Small intestine (tissue), 7 donors: ENCODE measurements around the gene CFAP52. TPM values are rescaled to one million over a fixed set of nuclear protein-coding genes. Genes with fewer than 3 reads are reported as not detected.
"Not testable (repeated sequence)": the region's sequence is repeated elsewhere in the genome, so short reads cannot be mapped to it uniquely, and the experiment has no call there.

Source experiments
- DNase-seq, 2 donors: peaks; one replicate each; pipeline versions ENCODE4 v3.0.0 to v3.0.0-alpha.2; 2013
- FAIRE-seq: peaks from 2 replicates; lab custom pipeline; 2012; peaks lifted over from hg19 to GRCh38; lab: Jason Lieb, UNC
- H3K27ac ChIP-seq, 3 donors: one replicate each; pipeline ENCODE4 v1.5.1; 2013; ENCODE audit warnings: low read length in 2 of 3, mild to moderate bottlenecking in 2 of 3, control low read depth in 1 of 3, inconsistent platforms in 1 of 3, low read depth in 1 of 3, moderate library complexity in 1 of 3
- H3K27me3 ChIP-seq, 3 donors: one replicate each; pipeline ENCODE4 v1.6.1; 2013; ENCODE audit warnings: low read length in 3 of 3, inconsistent platforms in 1 of 3; ENCODE audit not compliant: control insufficient read depth in 3 of 3, insufficient read depth in 3 of 3
- H3K36me3 ChIP-seq, 3 donors: one replicate each; pipeline ENCODE4 v1.6.1; 2013; ENCODE audit warnings: low read length in 3 of 3, inconsistent platforms in 1 of 3, low read depth in 1 of 3, mild to moderate bottlenecking in 1 of 3, moderate library complexity in 1 of 3; ENCODE audit not compliant: control insufficient read depth in 3 of 3, insufficient read depth in 2 of 3
- H3K4me1 ChIP-seq, 3 donors: one replicate each; pipeline ENCODE4 v1.6.1; 2013; ENCODE audit warnings: low read length in 2 of 3, inconsistent platforms in 1 of 3, low read depth in 1 of 3, mild to moderate bottlenecking in 1 of 3, moderate library complexity in 1 of 3; ENCODE audit not compliant: control insufficient read depth in 3 of 3, insufficient read depth in 2 of 3
- H3K4me3 ChIP-seq, 3 donors: one replicate each; pipeline ENCODE4 v1.5.1; 2013; ENCODE audit warnings: low read length in 3 of 3, control low read depth in 1 of 3, inconsistent platforms in 1 of 3, low read depth in 1 of 3, mild to moderate bottlenecking in 1 of 3, moderate library complexity in 1 of 3
- H3K9me3 ChIP-seq, 2 donors: one replicate each; pipeline ENCODE4 v1.6.1; 2013; ENCODE audit warnings: low read depth in 1 of 2, low read length in 1 of 2; ENCODE audit not compliant: control insufficient read depth in 2 of 2, insufficient read depth in 1 of 2
- WGBS, 3 donors: extraction: QIAGEN DNeasy Blood & Tissue Kit; methylation state at CpG; one replicate each; pipeline ENCODE4 v1.1.7; 2013; 5-methylcytosine and 5-hydroxymethylcytosine counted together
- polyA plus RNA-seq, 4 donors: library from polyadenylated mRNA; stranded (reverse) in 3 of 4; unstranded in 1 of 4; fragments of 200-250 nt in 3 of 4; fragments of 120-200 nt in 1 of 4; gene quantifications; one replicate each; pipeline versions ENCODE4 v1.2.1 to v1.2.3, GENCODE V29; 2013
- donor health status: healthy with polysubstance abuse.
- donor health status: control.
- donor health status: control.
- donor health status: Bipolar disorder and iron deficiency.
- donor health status: healthy.

Gene CFAP52
- polyA plus RNA-seq, 4 donors: 0.71 TPM; not detected in 3

GRCh38 chr17:9663511-9663910 is 87.1 kb downstream of the CFAP52 start:
- 93 to 97% (median 97%) methylated on average over 11 of the region's 11 CpGs for whole genome bisulfite sequencing, 3 donors
- not testable (repeated sequence) for H3K36me3 ChIP-seq, H3K9me3 ChIP-seq, H3K4me3 ChIP-seq, H3K27me3 ChIP-seq, DNase-seq, H3K27ac ChIP-seq, FAIRE-seq, H3K4me1 ChIP-seq

GRCh38 chr17:9666461-9667050 is 90.1 kb downstream of the CFAP52 start:
- no peaks in the 10 kb centered on the region for H3K4me1 ChIP-seq
- H3K27ac ChIP-seq: no peak overlapping the region
- DNase-seq (peak in 1 of 2 donors; percentile 19), FAIRE-seq (no peak)
- no peaks in the 10 kb centered on the region for H3K9me3 ChIP-seq
- WGBS, 3 donors: 71 to 95% (median 81%) methylated on average over 5 of the region's 5 CpGs
- H3K4me3 ChIP-seq: no peak overlapping the region
- peaks cover 0 to 5% (median 0%) of the 10 kb centered on the region in 3 donors for H3K36me3 ChIP-seq
- no peaks in the 10 kb centered on the region for H3K27me3 ChIP-seq

GRCh38 chr17:9668517-9668916 is 92.1 kb downstream of the CFAP52 start:
- FAIRE-seq: no peak
- DNase-seq: no peak
- no peaks in the 10 kb centered on the region for H3K4me1 ChIP-seq
- H3K27ac ChIP-seq: no peak overlapping the region
- H3K4me3 ChIP-seq: no peak overlapping the region
- H3K9me3 ChIP-seq: no peaks in the 10 kb centered on the region
- H3K36me3 ChIP-seq: peaks cover 0 to 5% (median 0%) of the 10 kb centered on the region in 3 donors
- H3K27me3 ChIP-seq: no peaks in the 10 kb centered on the region
- WGBS, 3 donors: 61 to 85% (median 73%) methylated on average over 6 of the region's 6 CpGs

- Histone ChIP-seq H3K4me3 (no peak overlapping the region), H3K27ac (no peak overlapping the region), H3K4me1 (no peaks in the 10 kb centered on the region), H3K27me3 (no peaks in the 10 kb centered on the region), H3K36me3 (peaks cover 0 to 5% (median 0%) of the 10 kb centered on the region in 3 donors), H3K9me3 (no peaks in the 10 kb centered on the region)
- FAIRE-seq: no peak
- WGBS, 3 donors: 61 to 72% (median 72%) methylated on average over 6 of the region's 6 CpGs
- no peak for DNase-seq
These were observed 93.1 kb downstream of the CFAP52 start for GRCh38 chr17:9669551-9670008.

- Histone ChIP-seq H3K27me3 (no peaks in the 10 kb centered on the region), H3K27ac (no peak overlapping the region), H3K36me3 (peaks cover 0 to 5% (median 2%) of the 10 kb centered on the region in 3 donors), H3K4me1 (no peaks in the 10 kb centered on the region), H3K9me3 (no peaks in the 10 kb centered on the region), H3K4me3 (no peak overlapping the region)
- DNase-seq (no peak), FAIRE-seq (no peak)
- 83 to 87% (median 86%) methylated on average over 8 of the region's 8 CpGs for WGBS, 3 donors
These were observed 94.2 kb downstream of the CFAP52 start for GRCh38 chr17:9670596-9670995.

GRCh38 chr17:9671559-9671958 is 95.1 kb downstream of the CFAP52 start:
- Histone ChIP-seq H3K4me3 (no peak overlapping the region), H3K36me3 (peaks cover 0 to 5% (median 4%) of the 10 kb centered on the region in 3 donors), H3K27me3 (no peaks in the 10 kb centered on the region), H3K4me1 (no peaks in the 10 kb centered on the region), H3K9me3 (no peaks in the 10 kb centered on the region), H3K27ac (no peak overlapping the region)
- FAIRE-seq (no peak), DNase-seq (no peak)
- 71 to 79% (median 75%) methylated on average over 4 of the region's 4 CpGs for WGBS, 3 donors

- H3K36me3 ChIP-seq: peaks cover 0 to 6% (median 5%) of the 10 kb centered on the region in 3 donors
- DNase-seq (no peak), FAIRE-seq (no peak)
- no peaks in the 10 kb centered on the region for H3K4me1 ChIP-seq
- H3K9me3 ChIP-seq: no peaks in the 10 kb centered on the region
- no peak overlapping the region for H3K4me3 ChIP-seq
- WGBS, 3 donors: 84 to 91% (median 88%) methylated on average over 8 of the region's 8 CpGs
- no peaks in the 10 kb centered on the region for H3K27me3 ChIP-seq
- no peak overlapping the region for H3K27ac ChIP-seq
These were observed 95.8 kb downstream of the CFAP52 start for GRCh38 chr17:9672266-9672665.

GRCh38 chr17:9672691-9673090 is 96.2 kb downstream of the CFAP52 start:
- Histone ChIP-seq H3K4me1 (no peaks in the 10 kb centered on the region), H3K27me3 (no peaks in the 10 kb centered on the region), H3K27ac (no peak overlapping the region), H3K9me3 (no peaks in the 10 kb centered on the region), H3K36me3 (peaks cover 0 to 8% (median 1%) of the 10 kb centered on the region in 3 donors), H3K4me3 (no peak overlapping the region)
- no peak for FAIRE-seq
- DNase-seq: no peak
- WGBS, 3 donors: 89 to 93% (median 92%) methylated on average over 6 of the region's 6 CpGs

GRCh38 chr17:9676084-9676483 is 99.6 kb downstream of the CFAP52 start:
- FAIRE-seq: no peak
- no peaks in the 10 kb centered on the region for H3K4me1 ChIP-seq
- H3K36me3 ChIP-seq: peaks cover 0 to 12% (median 0%) of the 10 kb centered on the region in 3 donors
- 73 to 80% (median 77%) methylated on average over 4 of the region's 4 CpGs for WGBS, 3 donors
- H3K27me3 ChIP-seq: no peaks in the 10 kb centered on the region
- peak; percentile 23 to 27 for DNase-seq
- H3K4me3 ChIP-seq: no peak overlapping the region
- H3K9me3 ChIP-seq: peaks cover 0 to 8% of the 10 kb centered on the region in 2 donors
- H3K27ac ChIP-seq: no peak overlapping the region
